ENCODE data around the gene MYH15. TPM values are rescaled to one million over a fixed set of nuclear protein-coding genes. Genes with fewer than 3 reads are reported as not detected.

MYH15 gene
- total and polyA plus RNA-seq, 10 of the 15 experiments (the other 5 are each of a cell fraction or from before 2014, with no cell fraction given) = 0.05 to 0.27 (median 0.09) TPM; not detected in 1

DNA sequence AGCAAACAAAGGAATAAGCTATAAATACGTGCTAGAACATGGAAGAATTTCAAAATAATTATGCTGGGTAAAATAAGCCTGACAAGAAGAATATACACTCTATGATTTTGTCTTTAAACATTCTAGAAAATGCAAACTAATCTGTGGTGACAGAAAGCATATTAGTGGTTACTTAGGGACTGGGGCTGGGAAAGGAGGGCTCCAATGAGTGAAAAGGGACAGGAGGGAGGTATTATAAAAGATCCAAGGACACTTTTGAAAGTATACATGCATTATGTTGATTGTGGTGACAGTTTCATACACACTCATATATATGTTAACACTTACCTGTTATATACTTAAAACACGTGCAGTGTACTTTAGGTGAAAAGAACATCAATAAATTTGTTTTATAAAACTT lies 23.0 kb downstream of the MYH15 start:
- 3% methylated on average over 2 of the region's 2 CpGs for WGBS (ENCODE audit: insufficient coverage, insufficient replicate concordance, low lambda C conversion rate, missing lambda C conversion rate)
- ATAC-seq = no peak
- SMC1A ChIA-PET (ENCODE audit: uncharacterized antibody, unreplicated experiment) = interaction anchor here (1.4 to 10.4 kb wide), 4 partner anchors 9 to 428 kb away, joined by 3 to 98 read pairs (median 6); no protein-coding TSS in a partner anchor
- POLR2A ChIA-PET = no interaction called here
- intact Hi-C loops (cut with micrococcal nuclease; ENCODE audit: unreplicated experiment) (loop anchor here (10.0 kb wide), 1 partner anchor 537 kb away; no protein-coding TSS in a partner anchor), in situ Hi-C loops (cut with MboI) (loop anchor here (5.0 kb wide), 1 partner anchor 430 kb away; no protein-coding TSS in a partner anchor)
- Histone ChIP-seq H3K27me3 (replicated peaks in 1 of 2; ENCODE audit: control insufficient read depth in 2 of 2, insufficient read depth in 2 of 2, low read length in 1 of 2) (no peaks in the 10 kb centered on the region), H3K4me2 (ENCODE audit: control insufficient read depth, insufficient read depth) (no peak overlapping the region), H4K20me1 (ENCODE audit: control insufficient read depth, insufficient read depth) (no peaks in the 10 kb centered on the region), H3K36me3 (ENCODE audit: control insufficient read depth in 2 of 2, insufficient read depth in 2 of 2, low read length in 1 of 2) (no peaks in the 10 kb centered on the region), H3K79me2 (ENCODE audit: control insufficient read depth, insufficient read depth, low read length) (no peaks in the 10 kb centered on the region), H3K4me1 (ENCODE audit: control insufficient read depth, insufficient read depth, low read length) (no peaks in the 10 kb centered on the region), H3K9me3 (replicated peaks; ENCODE audit: control insufficient read depth, insufficient read depth, low read length) (no peaks in the 10 kb centered on the region), H3K9ac (ENCODE audit: control insufficient read depth, insufficient read depth, low read length) (no peak overlapping the region), H3K4me3 (no peak overlapping the region), H3K27ac (ENCODE audit: control insufficient read depth, insufficient read depth) (no peak overlapping the region), H2AFZ (ENCODE audit: control insufficient read depth, low read depth, low read length) (no peak overlapping the region)
- no TSS peak for BruUV-seq (replicated peaks)
- DNase-seq (ENCODE audit: low read depth, low spot score) = no peak
- FAIRE-seq = no peak
- RAD21 ChIA-PET (ENCODE audit: unreplicated experiment) = interaction anchor here (1.4 to 6.1 kb wide), 3 partner anchors 12 to 536 kb away, joined by 3 to 50 read pairs (median 4); no protein-coding TSS in a partner anchor
- no peak for TF ChIP-seq NFYA (IDR thresholded peaks at IDR 0.05; ENCODE audit: borderline replicate concordance, low read depth, low read length)
- TF ChIP-seq, protein P1, sequence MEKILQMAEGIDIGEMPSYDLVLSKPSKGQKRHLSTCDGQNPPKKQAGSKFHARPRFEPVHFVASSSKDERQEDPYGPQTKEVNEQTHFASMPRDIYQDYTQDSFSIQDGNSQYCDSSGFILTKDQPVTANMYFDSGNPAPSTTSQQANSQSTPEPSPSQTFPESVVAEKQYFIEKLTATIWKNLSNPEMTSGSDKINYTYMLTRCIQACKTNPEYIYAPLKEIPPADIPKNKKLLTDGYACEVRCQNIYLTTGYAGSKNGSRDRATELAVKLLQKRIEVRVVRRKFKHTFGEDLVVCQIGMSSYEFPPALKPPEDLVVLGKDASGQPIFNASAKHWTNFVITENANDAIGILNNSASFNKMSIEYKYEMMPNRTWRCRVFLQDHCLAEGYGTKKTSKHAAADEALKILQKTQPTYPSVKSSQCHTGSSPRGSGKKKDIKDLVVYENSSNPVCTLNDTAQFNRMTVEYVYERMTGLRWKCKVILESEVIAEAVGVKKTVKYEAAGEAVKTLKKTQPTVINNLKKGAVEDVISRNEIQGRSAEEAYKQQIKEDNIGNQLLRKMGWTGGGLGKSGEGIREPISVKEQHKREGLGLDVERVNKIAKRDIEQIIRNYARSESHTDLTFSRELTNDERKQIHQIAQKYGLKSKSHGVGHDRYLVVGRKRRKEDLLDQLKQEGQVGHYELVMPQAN (conservative IDR thresholded peaks at IDR 0.05) = no peak
- TF ChIP-seq IKZF2 (IDR thresholded peaks at IDR 0.05) = no peak
- CTCF ChIA-PET = interaction anchor here (0.6 to 7.7 kb wide), 7 partner anchors 9 to 428 kb away, joined by 3 to 113 read pairs (median 5); no protein-coding TSS in a partner anchor

DNA sequence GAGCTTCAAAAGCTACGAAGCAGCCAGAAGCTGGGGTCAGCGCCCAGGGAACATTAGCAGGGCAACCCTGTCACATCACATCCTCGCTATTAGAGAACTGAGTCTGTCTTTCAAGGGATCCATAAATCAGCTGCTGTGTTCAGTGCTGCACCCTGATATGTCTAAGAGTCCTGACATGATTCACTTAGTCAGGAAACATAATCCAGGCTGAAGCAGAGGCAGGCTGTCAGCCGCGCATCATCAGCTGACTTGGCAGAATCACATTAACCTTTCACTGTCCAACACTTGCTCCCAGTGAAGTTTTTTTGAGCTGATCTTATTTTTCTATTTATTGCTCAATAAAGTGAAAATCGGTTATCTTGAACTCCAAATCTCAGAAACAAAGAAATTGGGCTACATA lies 23.5 kb downstream of the MYH15 start:
- Histone ChIP-seq H3K9ac (ENCODE audit: control insufficient read depth, insufficient read depth, low read length) (no peak overlapping the region), H3K27ac (ENCODE audit: control insufficient read depth, insufficient read depth) (no peak overlapping the region), H3K4me3 (no peak overlapping the region), H3K79me2 (ENCODE audit: control insufficient read depth, insufficient read depth, low read length) (no peaks in the 10 kb centered on the region), H3K9me3 (replicated peaks; ENCODE audit: control insufficient read depth, insufficient read depth, low read length) (no peaks in the 10 kb centered on the region), H4K20me1 (ENCODE audit: control insufficient read depth, insufficient read depth) (no peaks in the 10 kb centered on the region), H3K36me3 (ENCODE audit: control insufficient read depth in 2 of 2, insufficient read depth in 2 of 2, low read length in 1 of 2) (no peaks in the 10 kb centered on the region), H3K4me2 (ENCODE audit: control insufficient read depth, insufficient read depth) (no peak overlapping the region), H3K4me1 (ENCODE audit: control insufficient read depth, insufficient read depth, low read length) (no peaks in the 10 kb centered on the region), H3K27me3 (replicated peaks in 1 of 2; ENCODE audit: control insufficient read depth in 2 of 2, insufficient read depth in 2 of 2, low read length in 1 of 2) (no peaks in the 10 kb centered on the region), H2AFZ (ENCODE audit: control insufficient read depth, low read depth, low read length) (no peak overlapping the region)
- intact Hi-C loops (cut with micrococcal nuclease; ENCODE audit: unreplicated experiment) (loop anchor here (10.0 kb wide), 1 partner anchor 538 kb away; no protein-coding TSS in a partner anchor), in situ Hi-C loops (cut with MboI) (loop anchor here (5.0 kb wide), 1 partner anchor 430 kb away; no protein-coding TSS in a partner anchor)
- no peak for FAIRE-seq
- CTCF ChIA-PET = interaction anchor here (1.2 to 7.7 kb wide), 5 partner anchors 9 to 429 kb away, joined by 3 to 113 read pairs (median 9); no protein-coding TSS in a partner anchor
- no peak for ATAC-seq
- 64% methylated on average over 6 of the region's 6 CpGs for WGBS (ENCODE audit: insufficient coverage, insufficient replicate concordance, low lambda C conversion rate, missing lambda C conversion rate)
- POLR2A ChIA-PET = no interaction called here
- RAD21 ChIA-PET (ENCODE audit: unreplicated experiment) = interaction anchor here (1.4 to 6.1 kb wide), 2 partner anchors 12 to 66 kb away, joined by 4 to 50 read pairs; no protein-coding TSS in a partner anchor
- TF ChIP-seq MXI1 (IDR thresholded peaks at IDR 0.05; ENCODE audit: low read depth, low read length) (no peak), TAF1 (IDR thresholded peaks at IDR 0.05; ENCODE audit: borderline replicate concordance, low read depth, low read length) (no peak), RFX5 (IDR thresholded peaks at IDR 0.05; ENCODE audit: low read depth, low read length) (no peak), CBX5 (IDR thresholded peaks at IDR 0.05; ENCODE audit: low read depth) (no peak), KLF5 (IDR thresholded peaks at IDR 0.05; ENCODE audit: partially characterized antibody) (no peak)
- TF ChIP-seq, protein P2, sequence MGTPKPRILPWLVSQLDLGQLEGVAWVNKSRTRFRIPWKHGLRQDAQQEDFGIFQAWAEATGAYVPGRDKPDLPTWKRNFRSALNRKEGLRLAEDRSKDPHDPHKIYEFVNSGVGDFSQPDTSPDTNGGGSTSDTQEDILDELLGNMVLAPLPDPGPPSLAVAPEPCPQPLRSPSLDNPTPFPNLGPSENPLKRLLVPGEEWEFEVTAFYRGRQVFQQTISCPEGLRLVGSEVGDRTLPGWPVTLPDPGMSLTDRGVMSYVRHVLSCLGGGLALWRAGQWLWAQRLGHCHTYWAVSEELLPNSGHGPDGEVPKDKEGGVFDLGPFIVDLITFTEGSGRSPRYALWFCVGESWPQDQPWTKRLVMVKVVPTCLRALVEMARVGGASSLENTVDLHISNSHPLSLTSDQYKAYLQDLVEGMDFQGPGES (IDR thresholded peaks at IDR 0.05) = no peak
- SMC1A ChIA-PET (ENCODE audit: uncharacterized antibody, unreplicated experiment) = interaction anchor here (1.3 to 10.4 kb wide), 5 partner anchors 8 to 76 kb away, joined by 3 to 98 read pairs (median 5); no protein-coding TSS in a partner anchor
- no TSS peak for BruUV-seq (replicated peaks)
- DNase-seq (ENCODE audit: low read depth, low spot score) = no peak

Measured in GM12878 (cell line).